Neural crest cell (in vitro differentiated cells): ENCODE measurements around the gene ZSCAN20. TPM values are rescaled to one million over a fixed set of nuclear protein-coding genes. Genes with fewer than 3 reads are reported as not detected.

Experiments used
- DNase-seq: peaks from one replicate; pipeline ENCODE4 v3.0.0; 2021; ENCODE audit warnings: low read depth, mixed read lengths, low spot score
- H3K27ac Mint-ChIP-seq: one replicate; pipeline ENCODE4 v1.8.0; 2021; ENCODE audit warnings: mild to moderate bottlenecking, mixed read lengths; ENCODE audit not compliant: unreplicated experiment
- H3K27me3 Mint-ChIP-seq: 2 replicates; pipeline ENCODE4 v1.8.0; 2021; ENCODE audit warnings: low read depth, mild to moderate bottlenecking, mixed read lengths
- H3K36me3 Mint-ChIP-seq: 2 replicates; pipeline ENCODE4 v1.8.0; 2021; ENCODE audit warnings: low read depth, mild to moderate bottlenecking, mixed read lengths
- H3K4me1 Mint-ChIP-seq: 2 replicates; pipeline ENCODE4 v1.8.0; 2021; ENCODE audit warnings: mixed read lengths
- H3K4me3 Mint-ChIP-seq: one replicate; pipeline ENCODE4 v1.8.0; 2021; ENCODE audit warnings: mild to moderate bottlenecking, mixed read lengths
- H3K9me3 Mint-ChIP-seq: 2 replicates; pipeline ENCODE4 v1.8.0; 2021; ENCODE audit warnings: mixed read lengths
- CTCF ChIP-seq: fragments of 200-600 bp; sonication (generic); conservative IDR thresholded peaks from 2 replicates; pipeline ENCODE4 v1.5.0; 2021; ENCODE audit warnings: antibody characterized with exemption, mild to moderate bottlenecking
- total RNA-seq: library from RNA; stranded (reverse); gene quantifications from 2 replicates; pipeline ENCODE4 v1.2.1, GENCODE V29; 2021

ZSCAN20 gene
- total RNA-seq, 1 donor from 2014 or later, result 7.0 TPM

GRCh38 chr1:33460144-33460543 is 12.3 kb upstream of the ZSCAN20 start:
- Mint-ChIP-seq H3K27me3 (no peaks in the 10 kb centered on the region), H3K4me3 (no peak overlapping the region), H3K27ac (no peak overlapping the region), H3K4me1 (peaks cover 6% of the 10 kb centered on the region), H3K9me3 (no peaks in the 10 kb centered on the region), H3K36me3 (no peaks in the 10 kb centered on the region)
- TF ChIP-seq CTCF, result no peak
- no peak for DNase-seq

GRCh38 chr1:33460947-33461629 is 11.4 kb upstream of the ZSCAN20 start:
- Mint-ChIP-seq H3K36me3 (no peaks in the 10 kb centered on the region), H3K27me3 (no peaks in the 10 kb centered on the region), H3K4me1 (no peaks in the 10 kb centered on the region), H3K4me3 (no peak overlapping the region), H3K27ac (no peak overlapping the region), H3K9me3 (no peaks in the 10 kb centered on the region)
- no peak for DNase-seq
- TF ChIP-seq CTCF, result no peak

- H3K9me3 Mint-ChIP-seq, result no peaks in the 10 kb centered on the region
- H3K27ac Mint-ChIP-seq, result no peak overlapping the region
- DNase-seq, result no peak
- H3K36me3 Mint-ChIP-seq, result no peaks in the 10 kb centered on the region
- TF ChIP-seq CTCF, result no peak
- H3K27me3 Mint-ChIP-seq, result no peaks in the 10 kb centered on the region
- H3K4me3 Mint-ChIP-seq, result no peak overlapping the region
- no peaks in the 10 kb centered on the region for H3K4me1 Mint-ChIP-seq
These were observed 9.9 kb upstream of the ZSCAN20 start for GRCh38 chr1:33462405-33463164.

- Mint-ChIP-seq H3K36me3 (no peaks in the 10 kb centered on the region), H3K27ac (no peak overlapping the region), H3K4me1 (peaks cover 3% of the 10 kb centered on the region), H3K27me3 (no peaks in the 10 kb centered on the region), H3K4me3 (no peak overlapping the region), H3K9me3 (no peaks in the 10 kb centered on the region)
- no peak for TF ChIP-seq CTCF
- DNase-seq, result no peak
These were observed 7.9 kb upstream of the ZSCAN20 start for GRCh38 chr1:33464552-33464951.

GRCh38 chr1:33465316-33465715 is 7.1 kb upstream of the ZSCAN20 start:
- H3K4me1 Mint-ChIP-seq, result peaks cover 4% of the 10 kb centered on the region
- no peak for DNase-seq
- H3K4me3 Mint-ChIP-seq, result no peak overlapping the region
- H3K27me3 Mint-ChIP-seq, result no peaks in the 10 kb centered on the region
- no peaks in the 10 kb centered on the region for H3K9me3 Mint-ChIP-seq
- no peaks in the 10 kb centered on the region for H3K36me3 Mint-ChIP-seq
- TF ChIP-seq CTCF, result no peak
- no peak overlapping the region for H3K27ac Mint-ChIP-seq
